Bronchial epithelial cell (primary cell): Measurements from ENCODE around the gene MIER2. TPM values are rescaled to one million over a fixed set of nuclear protein-coding genes. Genes with fewer than 3 reads are reported as not detected.

Experiments
- DNase-seq: peaks from one replicate; pipeline ENCODE4 v3.0.0-alpha.2; 2010; ENCODE audit warnings: low read depth
- FAIRE-seq: peaks from 2 replicates; lab custom pipeline; 2011; peaks lifted over from hg19 to GRCh38; lab: Jason Lieb, UNC
- H3K27me3 ChIP-seq: 2 replicates; pipeline ENCODE4 v1.5.1; 2011; ENCODE audit warnings: low read length; ENCODE audit not compliant: control insufficient read depth, insufficient read depth
- H3K36me3 ChIP-seq: 2 replicates; pipeline ENCODE4 v1.5.1; 2011; ENCODE audit warnings: low read length; ENCODE audit not compliant: control insufficient read depth, insufficient read depth
- H3K4me3 ChIP-seq: 2 replicates; pipeline ENCODE4 v1.5.1; 2011; ENCODE audit warnings: mild to moderate bottlenecking, low read depth, low read length, control low read depth
- total RNA-seq: library from RNA; depleted of rRNA; stranded (reverse); fragments of >200 nt; gene quantifications from 2 replicates; pipeline ENCODE4 v1.2.1, GENCODE V29; 2014
- TF ChIP-seq, protein P1 (sequence below): IDR thresholded peaks from 2 replicates; pipeline ENCODE4 v1.5.1; 2011; ENCODE audit warnings: mild to moderate bottlenecking, moderate library complexity, low read length, control low read depth, inconsistent platforms; ENCODE audit not compliant: insufficient read depth, severe bottlenecking

Gene MIER2
- total RNA-seq, 1 donor from 2014 or later, result 19.0 TPM

GRCh38 chr19:295687-296370 lies 48.8 kb downstream of the MIER2 start:
- H3K36me3 ChIP-seq, result no peaks in the 10 kb centered on the region
- TF ChIP-seq, protein P1, sequence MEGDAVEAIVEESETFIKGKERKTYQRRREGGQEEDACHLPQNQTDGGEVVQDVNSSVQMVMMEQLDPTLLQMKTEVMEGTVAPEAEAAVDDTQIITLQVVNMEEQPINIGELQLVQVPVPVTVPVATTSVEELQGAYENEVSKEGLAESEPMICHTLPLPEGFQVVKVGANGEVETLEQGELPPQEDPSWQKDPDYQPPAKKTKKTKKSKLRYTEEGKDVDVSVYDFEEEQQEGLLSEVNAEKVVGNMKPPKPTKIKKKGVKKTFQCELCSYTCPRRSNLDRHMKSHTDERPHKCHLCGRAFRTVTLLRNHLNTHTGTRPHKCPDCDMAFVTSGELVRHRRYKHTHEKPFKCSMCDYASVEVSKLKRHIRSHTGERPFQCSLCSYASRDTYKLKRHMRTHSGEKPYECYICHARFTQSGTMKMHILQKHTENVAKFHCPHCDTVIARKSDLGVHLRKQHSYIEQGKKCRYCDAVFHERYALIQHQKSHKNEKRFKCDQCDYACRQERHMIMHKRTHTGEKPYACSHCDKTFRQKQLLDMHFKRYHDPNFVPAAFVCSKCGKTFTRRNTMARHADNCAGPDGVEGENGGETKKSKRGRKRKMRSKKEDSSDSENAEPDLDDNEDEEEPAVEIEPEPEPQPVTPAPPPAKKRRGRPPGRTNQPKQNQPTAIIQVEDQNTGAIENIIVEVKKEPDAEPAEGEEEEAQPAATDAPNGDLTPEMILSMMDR, result no peak
- peaks cover 3% of the 10 kb centered on the region for H3K27me3 ChIP-seq
- FAIRE-seq (no peak), DNase-seq (no peak)
- no peak overlapping the region for H3K4me3 ChIP-seq

DNA sequence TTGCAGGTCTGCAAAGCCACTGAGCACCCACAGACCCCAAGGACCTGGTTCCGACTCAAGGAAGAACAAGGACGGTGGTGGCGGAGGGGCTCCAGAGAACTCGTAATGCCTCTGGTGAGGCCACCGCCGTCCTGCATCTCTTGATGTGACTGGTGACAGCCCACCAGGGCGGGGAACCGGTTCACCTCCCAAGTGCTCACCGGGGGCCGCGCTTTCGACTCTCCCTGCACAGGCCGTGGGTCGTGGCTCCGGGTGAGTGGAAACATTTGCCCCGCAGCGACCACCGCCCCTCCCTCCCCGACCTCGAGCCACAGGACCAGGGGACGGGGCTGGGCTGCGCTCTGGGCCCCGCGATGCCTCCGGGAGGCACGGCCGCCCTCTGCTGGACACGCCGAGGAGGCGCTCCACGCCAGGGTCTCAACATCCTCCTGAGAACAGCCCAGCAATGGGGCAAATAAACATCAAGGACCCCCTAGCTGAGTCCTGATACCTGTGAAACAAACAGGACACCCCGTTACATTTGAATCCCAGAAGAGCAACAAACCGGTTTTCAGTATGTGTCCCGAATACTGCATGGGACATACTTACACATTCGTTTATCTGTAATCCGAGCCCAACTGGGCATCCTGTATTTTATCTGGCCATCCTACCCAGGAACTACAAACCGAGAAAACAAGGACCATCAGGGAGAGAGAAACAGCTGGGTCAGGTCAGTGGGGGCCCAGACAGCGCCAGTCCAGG lies 49.5 kb downstream of the MIER2 start:
- peaks cover 3% of the 10 kb centered on the region for H3K27me3 ChIP-seq
- H3K4me3 ChIP-seq, result no peak overlapping the region
- FAIRE-seq, result no peak
- no peaks in the 10 kb centered on the region for H3K36me3 ChIP-seq
- TF ChIP-seq, protein P1, result peak; percentile 93
- no peak for DNase-seq

DNA sequence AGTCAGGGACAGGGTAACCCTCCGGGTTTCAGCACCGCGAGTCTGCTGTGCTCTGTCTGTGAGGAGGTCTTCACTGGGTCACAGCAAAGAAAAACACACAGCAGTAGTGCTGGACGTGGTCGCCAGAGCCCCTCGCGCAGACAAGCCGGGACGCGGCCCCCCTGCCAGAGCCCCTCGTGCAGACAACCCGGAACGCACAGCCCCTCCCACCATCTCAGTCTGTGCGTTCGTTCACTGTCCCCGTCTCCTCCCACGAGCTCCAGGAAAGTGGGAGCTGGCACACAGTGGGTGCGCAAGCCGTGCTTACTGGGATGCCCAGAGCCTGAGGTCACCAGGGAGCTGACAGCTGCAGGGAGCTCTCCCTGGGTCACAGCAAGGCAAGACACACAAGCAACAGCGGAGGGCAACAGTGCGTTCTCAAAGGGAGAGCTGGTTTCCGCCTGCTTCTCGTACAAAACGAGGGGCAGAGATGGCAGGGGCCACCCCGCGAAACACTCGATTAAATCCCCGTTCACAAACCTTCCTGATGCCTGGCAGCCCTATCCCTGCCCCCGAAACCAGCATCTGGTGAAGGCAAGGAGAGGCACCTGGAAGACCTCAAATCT lies 50.2 kb downstream of the MIER2 start:
- H3K36me3 ChIP-seq, result no peaks in the 10 kb centered on the region
- no peak for DNase-seq
- H3K27me3 ChIP-seq, result peaks cover 3% of the 10 kb centered on the region
- TF ChIP-seq, protein P1, result no peak
- H3K4me3 ChIP-seq, result no peak overlapping the region
- no peak for FAIRE-seq

DNA sequence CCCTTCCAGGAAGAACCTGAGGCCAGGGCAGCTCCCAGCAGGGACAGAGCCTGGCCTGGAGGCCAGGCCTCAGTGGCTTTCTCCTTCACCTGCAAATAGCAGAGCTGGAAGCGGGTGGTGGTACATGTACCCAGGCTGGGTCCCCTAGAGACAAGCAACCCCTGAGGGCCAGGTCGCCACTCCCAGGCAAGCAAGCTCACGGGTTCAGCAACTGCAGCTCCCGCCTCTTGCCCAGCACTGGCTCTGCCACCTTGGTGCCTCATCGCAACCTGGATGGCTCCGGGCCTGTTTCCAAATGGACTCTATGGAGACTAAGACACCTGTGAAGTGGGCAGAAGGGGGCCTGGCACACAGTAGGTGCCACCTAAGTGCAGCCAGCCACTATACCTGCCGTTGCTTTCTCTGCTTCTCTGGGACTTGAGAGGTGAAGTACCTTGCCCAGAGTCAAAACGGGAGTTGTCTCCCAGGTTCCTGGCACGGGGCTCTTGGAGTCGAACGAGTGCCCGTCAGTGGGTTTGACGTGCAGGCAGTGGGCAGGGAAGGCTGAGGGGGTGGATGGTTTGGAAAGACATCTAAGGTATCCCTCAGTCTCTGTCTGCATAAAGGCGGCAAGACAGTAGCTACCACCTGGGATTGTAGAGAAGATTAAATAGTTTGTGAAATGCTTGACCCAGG lies 51.0 kb downstream of the MIER2 start:
- Histone ChIP-seq H3K4me3 (no peak overlapping the region), H3K36me3 (no peaks in the 10 kb centered on the region), H3K27me3 (peaks cover 3% of the 10 kb centered on the region)
- DNase-seq, result no peak
- TF ChIP-seq, protein P1, result no peak
- peak; percentile 62 for FAIRE-seq

DNA sequence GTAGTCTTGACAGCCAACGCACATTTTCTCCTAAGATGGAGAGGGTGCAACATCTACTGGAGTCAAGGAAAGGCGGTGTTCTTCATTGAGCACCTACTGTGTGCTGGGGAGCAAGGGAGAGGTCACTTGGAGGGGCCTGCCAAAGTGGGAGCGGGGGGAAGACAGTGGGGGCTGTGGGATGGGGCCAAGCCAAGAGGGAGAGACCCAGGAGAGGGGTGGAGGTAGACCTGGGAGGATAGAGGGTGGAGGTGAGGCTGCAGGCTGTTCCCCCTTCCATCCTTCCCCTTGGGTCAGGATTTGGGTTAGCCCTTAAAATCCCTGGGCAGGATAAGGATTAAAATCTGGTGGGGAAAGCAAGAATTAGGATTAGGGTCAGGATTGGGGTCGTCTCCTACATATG lies 51.6 kb downstream of the MIER2 start:
- TF ChIP-seq, protein P1, result no peak
- Histone ChIP-seq H3K4me3 (no peak overlapping the region), H3K36me3 (no peaks in the 10 kb centered on the region), H3K27me3 (peaks cover 3% of the 10 kb centered on the region)
- DNase-seq (no peak), FAIRE-seq (no peak)
